GM13976 (cell line): ENCODE measurements around the gene DBT.

Source experiments
- DNase-seq: peaks from one replicate; pipeline ENCODE4 v3.0.0; 2012; ENCODE audit warnings: low spot score
- CTCF ChIP-seq: IDR thresholded peaks from 2 replicates; pipeline ENCODE4 v1.5.1; 2012; ENCODE audit warnings: borderline replicate concordance, mild to moderate bottlenecking; ENCODE audit not compliant: insufficient read depth; ENCODE audit errors: extremely low read depth, missing control alignments, control extremely low read depth
- in situ Hi-C: fragments of 300-500 bp; cut with MboI; formaldehyde crosslinking; loops from one replicate; pipeline ENCODE4 v1.12.0; 2022; ENCODE audit warnings: low sequenced_read_pairs, mixed read lengths, inconsistent platforms; ENCODE audit not compliant: unreplicated experiment

Gene DBT

GRCh38 chr1:100252901-100253300 lies 3.3 kb upstream of the DBT start:
- TF ChIP-seq CTCF, result no peak
- in situ Hi-C loops, result no loop called here
- no peak for DNase-seq

DNA sequence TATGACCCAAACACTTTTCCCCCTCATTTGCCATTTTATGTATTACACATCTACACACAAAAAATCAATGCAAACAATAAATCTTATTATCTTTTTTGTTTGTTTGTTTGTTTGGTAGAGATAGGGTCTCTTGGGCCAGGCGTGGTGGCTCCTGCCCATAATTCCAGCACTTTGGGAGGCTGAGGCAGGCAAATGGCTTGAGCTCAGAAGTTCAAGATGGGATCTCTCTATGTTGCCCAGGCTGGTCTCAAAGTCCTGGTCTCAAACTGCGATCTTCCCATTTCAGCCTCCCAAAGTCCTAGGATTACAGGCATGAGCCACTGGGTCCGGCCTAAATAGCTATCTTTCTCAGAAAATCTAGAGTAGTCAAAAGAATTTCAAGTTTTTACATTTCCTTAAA lies 1.2 kb upstream of the DBT start:
- no peak for TF ChIP-seq CTCF
- in situ Hi-C loops, result no loop called here
- DNase-seq, result no peak

DNA sequence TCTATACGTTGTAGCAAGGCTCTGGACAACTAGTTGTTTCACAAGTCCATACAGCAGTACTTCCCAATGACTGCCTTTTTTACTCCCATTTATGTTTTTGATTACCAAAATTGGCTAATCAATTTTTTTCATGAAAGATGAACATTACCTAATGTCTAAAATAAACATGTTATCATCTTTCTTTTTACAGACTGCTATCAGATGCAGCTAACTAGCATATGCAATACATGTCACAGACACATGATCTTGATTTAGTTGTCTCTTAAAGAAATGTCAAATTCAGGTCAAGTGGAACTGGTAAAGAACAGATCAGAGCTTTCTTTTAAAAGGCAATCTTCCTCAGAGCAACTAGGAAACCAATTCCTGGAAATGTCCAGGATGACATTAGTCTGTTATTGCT lies 630 bp upstream of the DBT start:
- in situ Hi-C loops, result no loop called here
- no peak for DNase-seq
- no peak for TF ChIP-seq CTCF

- in situ Hi-C loops, result no loop called here
- no peak for TF ChIP-seq CTCF
- DNase-seq, result no peak
Observed at GRCh38 chr1:100249155-100249536, 488 bp downstream of the DBT start.

GRCh38 chr1:100246738-100247137 lies 2.9 kb downstream of the DBT start:
- no peak for TF ChIP-seq CTCF
- no peak for DNase-seq
- in situ Hi-C loops, result no loop called here

DNA sequence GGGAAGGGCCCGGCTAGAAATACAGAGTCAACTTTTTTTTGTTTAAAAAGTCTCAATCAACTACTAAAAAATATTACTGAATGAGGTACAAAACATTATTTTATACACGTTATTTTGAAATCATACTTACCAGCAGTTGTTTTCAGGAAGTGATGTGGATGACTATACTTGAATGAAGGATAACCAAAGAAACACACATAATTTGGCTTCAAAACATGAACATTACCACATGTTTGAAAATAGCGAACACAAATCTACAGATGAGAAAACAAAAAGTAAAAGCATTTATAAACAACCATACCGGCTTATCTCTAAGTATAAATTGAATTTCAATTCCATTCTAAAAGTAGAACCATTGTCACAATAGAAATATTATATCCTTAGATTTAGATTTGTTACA lies 9.0 kb downstream of the DBT start:
- TF ChIP-seq CTCF, result no peak
- in situ Hi-C loops, result no loop called here
- DNase-seq, result no peak

DNA sequence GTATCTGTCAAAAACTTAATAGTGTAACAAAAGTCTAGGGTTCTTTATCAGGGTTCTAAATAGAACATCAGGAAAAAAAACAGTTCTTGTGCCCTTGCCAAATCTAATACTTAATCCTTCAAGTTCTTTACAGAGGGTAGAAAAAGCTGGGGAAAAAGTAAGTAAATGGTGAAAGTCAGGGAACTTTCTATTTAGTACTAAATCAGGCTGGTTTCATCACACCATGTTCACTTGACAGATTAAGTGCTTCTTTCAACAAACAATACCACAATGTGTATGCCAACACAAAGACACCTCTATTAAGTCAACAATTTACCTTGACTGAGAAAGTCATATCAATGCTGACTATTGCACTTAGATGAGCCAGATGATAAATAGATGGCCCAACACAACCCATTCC lies 9.7 kb downstream of the DBT start:
- in situ Hi-C loops, result no loop called here
- no peak for TF ChIP-seq CTCF
- DNase-seq, result no peak
